ENCODE measurements around the gene PLEKHG4.

DNA sequence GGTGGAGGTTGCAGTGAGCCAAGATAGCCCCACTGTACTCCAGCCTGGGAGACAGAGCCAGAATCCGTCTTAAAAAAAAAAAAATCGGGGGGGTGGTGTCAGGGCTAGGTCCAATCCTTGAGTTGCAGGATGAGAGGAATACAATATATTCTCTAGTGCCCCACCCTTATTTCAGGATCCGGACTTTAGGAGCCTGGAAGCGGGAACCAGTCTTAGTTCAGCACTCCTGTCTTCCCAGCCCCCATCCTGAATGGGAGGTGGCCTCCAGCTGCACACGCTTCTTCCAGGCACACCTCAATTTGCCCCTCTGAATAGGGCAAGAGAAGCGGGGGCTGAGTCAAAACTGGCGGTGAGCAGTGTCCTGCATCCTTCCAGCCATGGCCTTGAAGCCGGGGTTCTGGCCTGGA is 33.7 kb upstream of the PLEKHG4 start:
- TF ChIP-seq CTCF (IDR thresholded peaks at IDR 0.05) = no peak
- peak; percentile 36 for TF ChIP-seq POLR2AphosphoS5 (IDR thresholded peaks at IDR 0.05)
